Endothelial cell of umbilical vein (primary cell): ENCODE measurements around the gene RPL18. TPM values are rescaled to one million over a fixed set of nuclear protein-coding genes. Genes with fewer than 3 reads are reported as not detected.

Experiments used
- BruUV-seq: library from RNA; stranded (reverse); fragments of 400-500 nt; replicated peaks from 2 replicates; lab custom pipeline; 2021; lab: Mats Ljungman, UMichigan
- CTCF ChIA-PET: fragments of 300-600, 350-600 bp; sonication (Branson Sonifier 250); formaldehyde crosslinking; loops from one replicate; lab custom pipeline; 2021; ENCODE audit warnings: antibody characterized with exemption, inconsistent platforms; lab: Charles Lee
- POLR2A ChIA-PET: fragments of 300-600, 350-600 bp; sonication (Branson Sonifier 250); formaldehyde crosslinking; loops from one replicate; lab custom pipeline; 2021; ENCODE audit warnings: antibody characterized with exemption, inconsistent platforms; lab: Charles Lee
- DNase-seq: peaks from one replicate; pipeline ENCODE4 v3.0.0-alpha.2; 2011; ENCODE audit warnings: low read depth, low spot score
- FAIRE-seq: peaks from 2 replicates; lab custom pipeline; 2011; peaks lifted over from hg19 to GRCh38; lab: Jason Lieb, UNC
- H2AFZ ChIP-seq: 2 replicates; pipeline ENCODE4 v1.6.0; 2012; ENCODE audit warnings: low read depth, low read length, control low read depth, inconsistent platforms
- H3K27ac ChIP-seq: 2 replicates; pipeline ENCODE4 v1.5.1; 2011; ENCODE audit warnings: low read depth, mild to moderate bottlenecking, control low read depth, low read length, moderate library complexity; ENCODE audit not compliant: insufficient read depth
- H3K27me3 ChIP-seq, 2 experiments: 2 replicates each; pipeline versions ENCODE4 v1.6.0 to v1.6.1; 2011; ENCODE audit warnings: low read length in 2 of 2, mixed read lengths in 1 of 2; ENCODE audit not compliant: control insufficient read depth in 2 of 2, insufficient read depth in 2 of 2
- H3K36me3 ChIP-seq, 2 experiments: 2 replicates in 1 of 2; 3 replicates in 1 of 2; pipeline ENCODE4 v1.5.1; 2011; ENCODE audit warnings: low read length in 2 of 2, mild to moderate bottlenecking in 1 of 2, moderate library complexity in 1 of 2; ENCODE audit not compliant: control insufficient read depth in 2 of 2, insufficient read depth in 2 of 2; ENCODE audit errors: extremely low read depth in 1 of 2
- H3K4me1 ChIP-seq: 3 replicates; pipeline ENCODE4 v1.5.1; 2011; ENCODE audit warnings: mild to moderate bottlenecking, low read length; ENCODE audit not compliant: control insufficient read depth, insufficient read depth; ENCODE audit errors: extremely low read depth
- H3K4me2 ChIP-seq: 2 replicates; pipeline ENCODE4 v1.6.1; 2011; ENCODE audit warnings: low read length, control low read depth, mixed read lengths; ENCODE audit not compliant: insufficient read depth
- H3K4me3 ChIP-seq, 3 experiments: fragments of 200-600 bp in 1 of 3; sonication (generic), shearing (Covaris generic) in 1 of 3; replicated peaks in 1 of 3; 2 replicates each; pipeline ENCODE4 v1.5.1; 2011 to 2016; ENCODE audit warnings: control low read depth in 3 of 3, low read length in 3 of 3, mild to moderate bottlenecking in 2 of 3, inconsistent platforms in 1 of 3, low read depth in 1 of 3, moderate library complexity in 1 of 3; ENCODE audit not compliant: insufficient read depth in 1 of 3
- H3K79me2 ChIP-seq: 2 replicates; pipeline ENCODE4 v1.6.0; 2012; ENCODE audit warnings: low read length, inconsistent platforms; ENCODE audit not compliant: control insufficient read depth, insufficient read depth
- H3K9ac ChIP-seq: replicated peaks from 2 replicates; pipeline ENCODE3; 2011; ENCODE audit warnings: low read length, control low read depth; ENCODE audit not compliant: insufficient read depth; ENCODE audit errors: extremely low read depth
- H3K9me1 ChIP-seq: replicated peaks from 3 replicates; pipeline ENCODE4 v1.6.0; 2011; ENCODE audit warnings: mild to moderate bottlenecking, low read length; ENCODE audit not compliant: control insufficient read depth, insufficient read depth; ENCODE audit errors: extremely low read depth
- H3K9me3 ChIP-seq: replicated peaks from 2 replicates; pipeline ENCODE4 v1.5.1; 2012; ENCODE audit warnings: low read length, inconsistent platforms; ENCODE audit not compliant: control insufficient read depth, insufficient read depth
- H4K20me1 ChIP-seq: replicated peaks from 2 replicates; pipeline ENCODE3; 2011; ENCODE audit warnings: mild to moderate bottlenecking, low read length; ENCODE audit not compliant: control insufficient read depth, insufficient read depth; ENCODE audit errors: extremely low read depth
- CTCF ChIP-seq, 2 donors: IDR thresholded peaks; 1 replicate in 1 of 2; 2 replicates in 1 of 2; pipeline ENCODE4 v1.5.1; 2011; ENCODE audit warnings: low read length in 2 of 2, mild to moderate bottlenecking in 2 of 2, moderate library complexity in 2 of 2, control low read depth in 1 of 2, inconsistent platforms in 1 of 2, low read depth in 1 of 2; ENCODE audit not compliant: insufficient read depth in 1 of 2; ENCODE audit errors: extremely low read depth in 1 of 2
- FOS ChIP-seq: IDR thresholded peaks from 2 replicates; pipeline ENCODE4 v1.6.1; 2011; ENCODE audit warnings: mild to moderate bottlenecking, low read length, moderate library complexity, borderline replicate concordance; ENCODE audit not compliant: insufficient read depth
- MYC ChIP-seq: IDR thresholded peaks from one replicate; pipeline ENCODE4 v1.6.1; 2011; ENCODE audit warnings: mild to moderate bottlenecking, low read depth, low read length
- POLR2AphosphoS5 ChIP-seq: IDR thresholded peaks from 2 replicates; pipeline ENCODE4 v1.6.1; 2012; ENCODE audit warnings: low read depth, mild to moderate bottlenecking, control low read depth, low read length, moderate library complexity; ENCODE audit not compliant: insufficient read depth
- dilution Hi-C: fragments of 300-500 bp; cut with MboI; formaldehyde crosslinking; loops from one replicate; pipeline ENCODE4 v1.15.0; 2019; ENCODE audit warnings: low sequenced_read_pairs; ENCODE audit not compliant: extremely low pct_ligation_motif_present
- intact Hi-C: fragments of 100-400 bp; cut with micrococcal nuclease; formaldehyde crosslinking; loops from one replicate; pipeline ENCODE4 v1.10.0; 2022
- polyA plus RNA-seq, 4 experiments: library from polyadenylated mRNA; depleted of rRNA in 3 of 4; stranded (reverse) in 3 of 4; unstranded in 1 of 4; fragments of >200 nt; gene quantifications; 2 replicates each; pipeline versions ENCODE4 v1.2.1 to v1.2.3, GENCODE V29; 2011 to 2012; ENCODE audit warnings: missing spikeins in 1 of 4
- total RNA-seq: library from RNA; stranded (reverse); gene quantifications from 2 replicates; pipeline ENCODE4 v1.2.3, GENCODE V29; 2021

RPL18 gene
- total and polyA plus RNA-seq, 2 donors (not counting 3 experiments of a cell fraction or from before 2014, with no cell fraction given): 1,407 to 2,154 TPM

- Histone ChIP-seq H3K4me3 (no peak overlapping the region), H3K79me2 (no peaks in the 10 kb centered on the region), H3K4me2 (no peak overlapping the region), H3K36me3 (no peaks in the 10 kb centered on the region), H3K9me3 (no peaks in the 10 kb centered on the region), H3K9ac (no peak overlapping the region), H3K27me3 (no peaks in the 10 kb centered on the region), H3K9me1 (no peaks in the 10 kb centered on the region), H4K20me1 (no peaks in the 10 kb centered on the region), H2AFZ (no peak overlapping the region), H3K27ac (no peak overlapping the region), H3K4me1 (no peaks in the 10 kb centered on the region)
- DNase-seq: no peak
- BruUV-seq: no TSS peak
- FAIRE-seq: no peak
- no peak for TF ChIP-seq FOS
- TF ChIP-seq MYC: no peak
- dilution Hi-C loops: no loop called here
- intact Hi-C loops: no loop called here
- CTCF ChIA-PET: interaction anchor here (1.0 to 1.2 kb wide), 2 partner anchors 15 to 23 kb away, joined by 3 to 4 read pairs; no protein-coding TSS in a partner anchor
- POLR2A ChIA-PET: interaction anchor here (0.6 to 1.1 kb wide), 2 partner anchors 12 to 434 kb away, joined by 3 read pairs; partner anchors contain the start of genes RPL18 and SPHK2
Measured at GRCh38 chr19:48607359-48607755, 11.6 kb downstream of the RPL18 start.

GRCh38 chr19:48606463-48607358 is 12.3 kb downstream of the RPL18 start, which contains the start of gene SPACA4:
Gene SPACA4, plus strand, starts transcription at chr19:48606742. Its CDS starts 237 bp downstream, at chr19:48606979.
- CTCF ChIA-PET: interaction anchor here (1.0 kb wide), 1 partner anchor 22 kb away, joined by 4 read pairs; no protein-coding TSS in a partner anchor
- no peak for FAIRE-seq

More at GRCh38 chr19:48606463-48607358, 12.3 kb downstream of the RPL18 start, which contains the start of gene SPACA4:
- POLR2A ChIA-PET: interaction anchor here (1.1 kb wide), 1 partner anchor 12 kb away, joined by 3 read pairs; the partner anchor contains the start of genes RPL18 and SPHK2
- Histone ChIP-seq H3K9me1 (no peaks in the 10 kb centered on the region), H3K4me1 (no peaks in the 10 kb centered on the region), H4K20me1 (no peaks in the 10 kb centered on the region), H3K36me3 (no peaks in the 10 kb centered on the region), H3K27me3 (no peaks in the 10 kb centered on the region), H3K79me2 (no peaks in the 10 kb centered on the region), H3K27ac (no peak within 1 kb of the TSS), H3K4me3 (no peak within 1 kb of the TSS), H3K9me3 (no peaks in the 10 kb centered on the region), H3K4me2 (no peak within 1 kb of the TSS), H3K9ac (no peak within 1 kb of the TSS), H2AFZ (no peak within 1 kb of the TSS)
- DNase-seq: no peak
- BruUV-seq: no TSS peak
- intact Hi-C loops (no loop called here), dilution Hi-C loops (no loop called here)
- TF ChIP-seq CTCF (IDR thresholded peaks at IDR 0.05; ENCODE audit: extremely low read depth in 1 of 2, insufficient read depth in 1 of 2, low read depth in 1 of 2, low read length in 2 of 2) (no peak), MYC (no peak), POLR2AphosphoS5 (no peak)
